ENCODE results near the gene SLC2A4RG. TPM values are rescaled to one million over a fixed set of nuclear protein-coding genes. Genes with fewer than 3 reads are reported as not detected.

The SLC2A4RG gene
- 10 to 100 TPM; 43.5 to 47.0 TPM for total RNA-seq

DNA sequence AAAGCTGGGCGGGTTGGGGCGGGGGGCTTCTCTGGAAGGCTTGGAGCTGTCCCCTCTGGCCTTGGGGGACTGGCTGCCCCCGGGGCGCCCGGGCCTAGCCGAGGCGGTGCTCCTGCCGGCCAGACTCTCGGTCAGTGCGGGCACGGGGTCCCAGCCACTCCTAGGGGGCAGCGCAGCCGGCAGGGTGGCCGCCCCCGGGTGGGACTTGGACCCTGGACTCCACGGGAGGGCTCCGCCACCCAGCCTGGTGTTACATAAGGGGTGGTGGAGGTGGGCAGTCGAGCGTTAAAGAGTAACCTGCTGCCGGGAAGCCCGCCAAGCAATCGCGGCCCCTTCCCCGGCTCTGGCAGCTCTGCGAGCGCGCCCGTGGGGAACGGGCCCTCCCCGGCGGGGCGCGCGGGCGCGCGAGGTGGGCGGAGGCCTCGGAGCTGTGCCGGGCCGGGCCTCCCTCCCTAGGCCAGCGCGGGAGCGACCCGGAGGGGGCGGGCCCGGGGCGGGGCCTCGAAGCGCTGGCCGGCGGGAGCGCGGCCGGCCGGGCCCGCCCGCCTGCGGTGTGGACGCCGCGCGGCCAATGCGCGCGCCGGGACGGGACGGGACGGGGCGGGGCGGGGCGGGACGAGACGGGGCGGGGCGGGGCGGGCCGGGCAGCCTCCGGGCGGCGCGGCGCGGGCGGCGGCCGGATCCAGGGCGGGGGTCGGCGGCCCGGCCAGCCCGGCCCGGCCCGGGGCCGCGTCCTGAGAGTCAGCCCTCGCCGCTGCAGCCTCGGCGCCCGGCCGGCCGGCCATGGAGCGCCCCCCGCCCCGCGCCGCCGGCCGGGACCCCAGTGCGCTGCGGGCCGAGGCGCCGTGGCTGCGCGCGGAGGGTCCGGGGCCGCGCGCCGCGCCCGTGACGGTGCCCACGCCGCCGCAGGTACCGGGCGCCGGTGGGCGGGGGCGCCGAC is at the start of gene SLC2A4RG:
Gene SLC2A4RG, plus strand, starts transcription at position 647 of the 940 bp plus-strand sequence. Its CDS starts 137 bp downstream, at position 784.
- peak; percentile 68 to 70 for ATAC-seq (replicated peaks in 1 of 2)
- Mint-ChIP-seq H3K4me1 (ENCODE audit: low read depth) (peaks cover 16% of the 10 kb centered on the region), H3K9me3 (no peaks in the 10 kb centered on the region), H3K27me3 (ENCODE audit: low read depth) (no peaks in the 10 kb centered on the region), H3K4me3 (peak within 1 kb of the TSS; percentile 29 to 60), H3K36me3 (ENCODE audit: insufficient read depth in 2 of 2) (peaks cover 0 to 1% of the 10 kb centered on the region in 2 donors), H3K27ac (no peak within 1 kb of the TSS)
- DNase-seq: peak; percentile 72 to 84

DNA sequence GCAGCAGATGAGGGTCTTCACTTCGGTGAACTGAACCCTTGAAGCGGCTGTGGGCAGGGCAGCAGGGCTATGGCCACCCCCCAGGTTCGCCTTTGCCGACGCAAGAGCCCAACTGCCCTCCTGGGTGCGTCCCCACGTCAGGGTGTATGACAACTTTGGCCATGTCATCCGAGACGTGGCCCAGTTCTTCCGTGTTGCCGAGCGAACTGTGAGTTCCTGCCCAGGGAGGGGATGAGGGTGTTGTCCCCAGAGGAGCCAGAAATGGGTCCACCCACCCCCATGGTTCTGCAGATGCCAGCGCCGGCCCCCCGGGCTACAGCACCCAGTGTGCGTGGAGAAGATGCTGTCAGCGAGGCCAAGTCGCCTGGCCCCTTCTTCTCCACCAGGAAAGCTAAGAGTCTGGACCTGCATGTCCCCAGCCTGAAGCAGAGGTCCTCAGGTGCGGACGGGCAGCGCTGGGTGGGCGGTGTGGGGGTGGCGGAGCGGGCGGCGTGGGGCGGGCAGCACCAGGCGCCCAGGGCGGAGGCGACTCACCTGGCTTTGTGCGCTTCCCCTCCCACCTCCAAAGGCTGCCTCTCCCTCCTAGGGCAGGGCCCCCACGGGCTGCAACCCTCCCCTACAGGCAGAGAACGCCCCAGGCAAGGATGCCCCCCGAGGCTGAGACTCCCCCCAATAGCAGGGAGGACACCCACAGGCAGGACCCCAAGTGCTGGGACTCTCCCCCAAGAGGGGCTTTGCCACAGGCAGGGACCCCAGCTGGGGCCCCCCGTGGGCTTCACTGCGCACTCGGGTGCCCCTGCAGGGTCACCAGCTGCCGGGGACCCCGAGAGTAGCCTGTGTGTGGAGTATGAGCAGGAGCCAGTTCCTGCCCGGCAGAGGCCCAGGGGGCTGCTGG is 49.3 kb upstream of the SLC2A4RG start:
- Mint-ChIP-seq H3K36me3 (ENCODE audit: insufficient read depth in 2 of 2) (peaks cover 2 to 6% of the 10 kb centered on the region in 2 donors), H3K27ac (no peak overlapping the region), H3K9me3 (no peaks in the 10 kb centered on the region), H3K4me1 (ENCODE audit: low read depth) (peaks cover under 1% of the 10 kb centered on the region), H3K27me3 (ENCODE audit: low read depth) (no peaks in the 10 kb centered on the region), H3K4me3 (no peak overlapping the region)
- no peak for ATAC-seq (replicated peaks in 1 of 2)
- DNase-seq: no peak

DNA sequence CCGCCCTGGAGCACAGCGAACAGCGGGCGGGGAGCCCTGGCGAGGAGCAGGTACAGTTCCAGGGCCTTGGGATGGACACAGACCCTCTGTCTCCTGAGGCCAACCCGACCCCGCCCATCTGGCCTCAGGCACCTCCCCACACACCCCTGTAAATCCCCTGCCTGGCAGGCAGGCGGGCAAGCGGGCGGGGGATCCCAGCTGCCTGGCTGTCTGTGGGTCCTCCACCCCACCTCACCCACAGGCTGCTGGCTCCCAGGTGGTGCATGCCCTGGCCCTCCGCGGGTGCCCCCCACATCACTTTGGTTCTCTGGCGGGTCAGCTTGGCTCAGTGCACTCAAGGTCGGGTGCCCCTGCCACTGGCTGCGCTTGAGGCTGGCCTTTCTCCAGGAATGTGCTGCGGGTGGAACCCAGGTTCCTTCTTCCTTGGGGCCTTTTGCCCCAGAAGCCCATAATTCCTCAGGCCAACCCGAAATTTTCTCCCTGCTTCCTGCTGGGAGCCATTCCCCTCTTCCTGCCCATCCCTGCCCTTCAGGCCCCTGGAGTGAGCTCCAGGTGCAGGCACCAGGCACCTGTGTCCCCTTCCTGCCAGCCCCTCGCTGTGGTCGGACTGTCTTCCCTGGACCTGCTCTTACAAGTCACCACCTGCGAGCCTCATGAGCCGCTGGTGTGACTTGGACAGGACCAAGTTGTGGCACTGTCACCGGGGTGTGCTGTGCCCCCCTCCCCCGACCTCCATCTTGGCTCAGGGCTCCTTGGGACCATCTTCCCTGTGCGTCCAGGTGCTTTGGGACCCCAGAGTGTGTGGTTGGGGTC is 48.5 kb upstream of the SLC2A4RG start:
- Mint-ChIP-seq H3K9me3 (no peaks in the 10 kb centered on the region), H3K27me3 (ENCODE audit: low read depth) (no peaks in the 10 kb centered on the region), H3K4me1 (ENCODE audit: low read depth) (peaks cover 2% of the 10 kb centered on the region), H3K36me3 (ENCODE audit: insufficient read depth in 2 of 2) (peaks cover 2 to 6% of the 10 kb centered on the region in 2 donors), H3K27ac (no peak overlapping the region), H3K4me3 (no peak overlapping the region)
- DNase-seq (no peak), ATAC-seq (replicated peaks in 1 of 2) (no peak)

GRCh38 chr20:63691711-63692435 is 47.7 kb upstream of the SLC2A4RG start:
- Mint-ChIP-seq H3K27me3 (ENCODE audit: low read depth) (no peaks in the 10 kb centered on the region), H3K4me1 (ENCODE audit: low read depth) (peaks cover 6% of the 10 kb centered on the region), H3K27ac (no peak overlapping the region), H3K9me3 (no peaks in the 10 kb centered on the region), H3K36me3 (ENCODE audit: insufficient read depth in 2 of 2) (peaks cover 2 to 6% of the 10 kb centered on the region in 2 donors), H3K4me3 (no peak overlapping the region)
- DNase-seq: no peak
- ATAC-seq (replicated peaks in 1 of 2): no peak

GRCh38 chr20:63692436-63693082 is 47.0 kb upstream of the SLC2A4RG start:
- ATAC-seq (replicated peaks in 1 of 2) (no peak), DNase-seq (no peak)
- H3K36me3 Mint-ChIP-seq (ENCODE audit: insufficient read depth in 2 of 2): peaks cover 2 to 6% of the 10 kb centered on the region in 2 donors
- no peaks in the 10 kb centered on the region for H3K27me3 Mint-ChIP-seq (ENCODE audit: low read depth)
- peaks cover 6% of the 10 kb centered on the region for H3K4me1 Mint-ChIP-seq (ENCODE audit: low read depth)
- H3K4me3 Mint-ChIP-seq: no peak overlapping the region
- H3K9me3 Mint-ChIP-seq: no peaks in the 10 kb centered on the region
- H3K27ac Mint-ChIP-seq: peak overlapping the region; percentile 44

DNA sequence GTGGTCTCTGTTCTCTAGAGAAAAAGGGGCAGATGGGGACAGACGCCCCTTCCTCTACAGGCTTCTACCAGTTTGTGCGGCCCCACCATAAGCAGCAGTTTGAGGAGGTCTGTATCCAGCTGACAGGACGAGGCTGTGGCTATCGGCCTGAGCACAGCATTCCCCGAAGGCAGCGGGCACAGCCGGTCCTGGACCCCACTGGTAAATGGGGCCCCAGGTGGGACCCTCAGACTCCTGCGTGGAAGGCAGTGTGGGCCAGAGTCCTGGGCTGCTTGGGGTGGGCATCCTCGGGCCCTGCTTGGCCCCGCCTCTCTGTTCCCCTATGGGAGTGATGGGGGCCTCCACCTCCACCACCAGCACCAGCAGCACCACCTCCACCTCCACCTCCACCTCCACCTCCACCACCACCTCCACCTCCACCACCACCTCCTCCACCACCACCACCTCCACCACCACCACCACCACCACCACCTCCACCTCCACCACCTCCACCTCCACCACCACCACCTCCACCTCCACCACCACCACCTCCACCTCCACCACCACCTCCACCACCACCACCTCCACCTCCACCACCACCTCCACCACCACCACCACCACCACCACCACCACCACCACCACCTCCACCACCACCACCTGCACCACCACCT is 46.4 kb upstream of the SLC2A4RG start:
- ATAC-seq (replicated peaks in 1 of 2): no peak
- H3K27me3 Mint-ChIP-seq (ENCODE audit: low read depth): no peaks in the 10 kb centered on the region

DNA sequence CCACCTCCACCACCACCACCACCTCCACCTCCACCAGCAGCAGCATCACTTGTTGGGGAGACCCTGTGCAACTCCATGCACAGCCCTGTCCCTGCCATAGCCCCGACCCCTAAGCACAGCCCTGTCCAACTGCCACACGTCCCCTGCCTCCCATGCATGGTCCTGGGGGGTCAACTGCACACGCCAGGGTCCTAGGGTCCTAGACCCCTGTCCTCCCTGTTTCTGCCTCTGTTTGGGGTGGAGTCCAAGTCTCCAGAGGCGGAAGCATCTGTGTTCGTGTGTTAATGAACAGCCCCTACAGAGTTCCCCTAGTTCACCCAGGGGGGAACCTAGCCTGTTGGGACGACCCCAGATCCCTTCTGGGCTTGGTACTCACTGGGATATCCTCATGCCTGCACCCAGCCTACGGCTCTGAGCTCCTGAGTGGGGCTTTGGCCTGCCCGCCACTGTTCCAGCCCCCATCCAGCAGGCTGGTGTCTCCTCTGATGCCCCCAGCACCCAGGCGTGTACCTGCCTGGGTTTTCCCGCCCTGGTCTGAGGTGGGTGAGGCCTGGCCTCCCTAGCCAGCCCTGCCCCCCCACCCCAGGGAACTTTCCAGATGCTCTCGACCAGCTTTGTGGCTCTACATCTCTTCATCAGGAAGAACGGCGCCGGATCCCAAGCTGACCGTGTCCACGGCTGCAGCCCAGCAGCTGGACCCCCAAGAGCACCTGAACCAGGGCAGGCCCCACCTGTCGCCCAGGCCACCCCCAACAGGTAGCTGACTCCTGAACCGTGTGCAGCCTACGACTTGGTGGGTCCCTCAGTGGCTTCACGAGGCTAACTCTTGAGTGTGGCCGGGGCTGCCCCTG is 45.6 kb upstream of the SLC2A4RG start:
- ATAC-seq (replicated peaks in 1 of 2) (no peak), DNase-seq (no peak)
- peaks cover 6% of the 10 kb centered on the region for H3K4me1 Mint-ChIP-seq (ENCODE audit: low read depth)
- no peaks in the 10 kb centered on the region for H3K9me3 Mint-ChIP-seq
- H3K27me3 Mint-ChIP-seq (ENCODE audit: low read depth): no peaks in the 10 kb centered on the region
- peaks cover 2 to 6% of the 10 kb centered on the region in 2 donors for H3K36me3 Mint-ChIP-seq (ENCODE audit: insufficient read depth in 2 of 2)
- H3K4me3 Mint-ChIP-seq: no peak overlapping the region
- H3K27ac Mint-ChIP-seq: peak overlapping the region; percentile 94

More for the DNA sequence above, 46.4 kb upstream of the SLC2A4RG start:
- Mint-ChIP-seq H3K36me3 (ENCODE audit: insufficient read depth in 2 of 2) (peaks cover 2 to 6% of the 10 kb centered on the region in 2 donors), H3K4me1 (ENCODE audit: low read depth) (peaks cover 6% of the 10 kb centered on the region), H3K4me3 (no peak overlapping the region), H3K27ac (no peak overlapping the region), H3K9me3 (no peaks in the 10 kb centered on the region)
- no peak for DNase-seq

DNA sequence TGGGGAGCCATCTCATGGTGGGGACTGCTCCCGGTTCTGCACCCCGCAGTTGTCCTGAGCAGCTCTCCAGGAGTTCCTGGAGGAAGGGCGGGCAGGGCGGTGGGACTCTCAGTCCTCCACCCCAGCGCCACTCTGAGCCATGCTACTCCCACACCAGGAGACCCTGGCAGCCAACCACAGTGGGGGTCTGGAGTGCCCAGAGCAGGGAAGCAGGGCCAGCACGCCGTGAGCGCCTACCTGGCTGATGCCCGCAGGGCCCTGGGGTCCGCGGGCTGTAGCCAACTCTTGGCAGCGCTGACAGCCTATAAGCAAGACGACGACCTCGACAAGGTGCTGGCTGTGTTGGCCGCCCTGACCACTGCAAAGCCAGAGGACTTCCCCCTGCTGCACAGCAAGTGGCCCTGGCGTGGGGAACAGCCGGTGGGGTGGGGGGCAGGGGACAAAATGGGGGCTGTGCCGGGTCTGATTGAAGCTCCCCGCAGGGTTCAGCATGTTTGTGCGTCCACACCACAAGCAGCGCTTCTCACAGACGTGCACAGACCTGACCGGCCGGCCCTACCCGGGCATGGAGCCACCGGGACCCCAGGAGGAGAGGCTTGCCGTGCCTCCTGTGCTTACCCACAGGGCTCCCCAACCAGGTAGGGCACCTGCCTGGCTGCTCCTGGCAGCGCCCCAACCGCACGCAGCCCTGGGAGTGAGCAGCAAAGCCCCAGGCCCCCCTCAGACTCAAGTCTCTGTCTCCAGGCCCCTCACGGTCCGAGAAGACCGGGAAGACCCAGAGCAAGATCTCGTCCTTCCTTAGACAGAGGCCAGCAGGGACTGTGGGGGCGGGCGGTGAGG is 44.8 kb upstream of the SLC2A4RG start:
- no peaks in the 10 kb centered on the region for H3K9me3 Mint-ChIP-seq
- H3K27ac Mint-ChIP-seq: no peak overlapping the region
- ATAC-seq (replicated peaks in 1 of 2) (no peak), DNase-seq (no peak)
- H3K4me1 Mint-ChIP-seq (ENCODE audit: low read depth): peaks cover 12% of the 10 kb centered on the region
- no peak overlapping the region for H3K4me3 Mint-ChIP-seq
- no peaks in the 10 kb centered on the region for H3K27me3 Mint-ChIP-seq (ENCODE audit: low read depth)
- peaks cover 2 to 6% of the 10 kb centered on the region in 2 donors for H3K36me3 Mint-ChIP-seq (ENCODE audit: insufficient read depth in 2 of 2)

DNA sequence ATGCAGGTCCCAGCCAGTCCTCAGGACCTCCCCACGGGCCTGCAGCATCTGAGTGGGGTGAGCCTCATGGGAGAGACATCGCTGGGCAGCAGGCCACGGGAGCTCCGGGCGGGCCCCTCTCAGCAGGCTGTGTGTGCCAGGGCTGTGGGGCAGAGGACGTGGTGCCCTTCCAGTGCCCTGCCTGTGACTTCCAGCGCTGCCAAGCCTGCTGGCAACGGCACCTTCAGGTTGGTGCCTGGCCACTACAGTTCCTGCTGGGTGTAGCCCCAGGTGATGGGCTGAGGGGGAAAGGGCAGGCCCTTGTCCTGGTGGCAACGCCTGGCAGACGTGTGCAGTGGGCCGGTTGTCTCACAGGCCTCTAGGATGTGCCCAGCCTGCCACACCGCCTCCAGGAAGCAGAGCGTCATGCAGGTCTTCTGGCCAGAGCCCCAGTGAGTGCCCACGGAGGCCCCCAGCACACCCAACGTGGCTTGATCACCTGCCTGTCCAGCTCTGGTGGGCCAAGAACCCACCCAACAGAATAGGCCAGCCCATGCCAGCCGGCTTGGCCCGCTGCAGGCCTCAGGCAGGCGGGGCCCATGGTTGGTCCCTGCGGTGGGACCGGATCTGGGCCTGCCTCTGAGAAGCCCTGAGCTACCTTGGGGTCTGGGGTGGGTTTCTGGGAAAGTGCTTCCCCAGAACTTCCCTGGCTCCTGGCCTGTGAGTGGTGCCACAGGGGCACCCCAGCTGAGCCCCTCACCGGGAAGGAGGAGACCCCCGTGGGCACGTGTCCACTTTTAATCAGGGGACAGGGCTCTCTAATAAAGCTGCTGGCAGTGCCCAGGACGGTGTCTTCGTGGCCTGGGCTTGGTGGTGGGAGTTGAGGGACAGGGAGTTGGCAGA is 43.9 kb upstream of the SLC2A4RG start:
- ATAC-seq (replicated peaks in 1 of 2): no peak
- no peak for DNase-seq
- no peak overlapping the region for H3K27ac Mint-ChIP-seq
- H3K36me3 Mint-ChIP-seq (ENCODE audit: insufficient read depth in 2 of 2): peaks cover 2 to 6% of the 10 kb centered on the region in 2 donors
- no peaks in the 10 kb centered on the region for H3K9me3 Mint-ChIP-seq
- H3K4me3 Mint-ChIP-seq: peak overlapping the region in 1 of 2 donors; percentile 27
- peaks cover 12% of the 10 kb centered on the region for H3K4me1 Mint-ChIP-seq (ENCODE audit: low read depth)
- no peaks in the 10 kb centered on the region for H3K27me3 Mint-ChIP-seq (ENCODE audit: low read depth)
